ENCODE measurements around the gene RMRP.

The RMRP gene

DNA sequence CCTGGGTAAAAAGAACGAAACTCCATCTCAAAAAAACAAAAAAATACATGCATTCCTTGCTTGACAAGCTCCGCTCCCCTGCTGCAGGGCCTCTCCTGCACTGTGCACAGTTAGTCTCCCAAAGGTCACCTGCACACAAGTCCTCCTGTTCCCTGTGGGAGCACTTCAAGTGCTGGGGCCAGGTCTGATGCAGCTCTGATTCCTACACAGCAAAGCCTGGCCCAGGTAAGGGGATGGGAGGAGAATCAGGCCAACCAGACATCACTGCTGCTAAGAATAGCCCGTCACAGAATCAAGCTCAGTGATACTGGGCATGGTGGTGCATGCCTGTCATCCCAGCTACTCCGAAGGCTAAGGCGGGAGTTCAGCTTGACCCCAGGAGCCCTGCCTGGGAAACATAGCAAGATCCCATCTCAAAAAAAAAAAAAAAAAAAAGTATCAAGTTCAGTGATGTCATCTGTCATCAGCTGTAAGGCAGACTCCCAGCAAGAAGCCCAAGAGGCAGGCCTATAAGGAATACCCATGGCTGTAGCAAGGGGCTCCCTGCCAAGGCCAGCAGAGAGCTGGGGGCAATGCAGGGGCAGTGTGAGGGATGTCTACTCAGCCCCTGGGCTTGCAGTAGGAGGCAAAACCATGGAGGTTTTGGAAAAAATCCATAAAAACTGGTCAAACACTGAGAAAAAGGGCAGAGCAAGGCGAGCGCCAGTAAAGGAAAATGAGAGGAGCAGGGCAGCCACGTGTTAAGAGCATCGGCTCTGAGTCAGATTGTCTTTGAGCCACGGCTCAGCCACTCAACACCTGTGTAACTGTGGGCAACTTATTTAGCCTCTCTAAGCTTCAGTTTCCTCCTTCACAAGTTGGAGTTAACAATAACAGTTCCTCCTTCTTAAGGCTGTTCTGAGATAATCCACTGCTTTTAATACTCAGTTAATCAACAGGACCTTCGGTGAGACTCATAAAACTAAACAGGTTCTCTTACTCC is 28.7 kb upstream of the RMRP start:
- DNase-seq, result no peak

DNA sequence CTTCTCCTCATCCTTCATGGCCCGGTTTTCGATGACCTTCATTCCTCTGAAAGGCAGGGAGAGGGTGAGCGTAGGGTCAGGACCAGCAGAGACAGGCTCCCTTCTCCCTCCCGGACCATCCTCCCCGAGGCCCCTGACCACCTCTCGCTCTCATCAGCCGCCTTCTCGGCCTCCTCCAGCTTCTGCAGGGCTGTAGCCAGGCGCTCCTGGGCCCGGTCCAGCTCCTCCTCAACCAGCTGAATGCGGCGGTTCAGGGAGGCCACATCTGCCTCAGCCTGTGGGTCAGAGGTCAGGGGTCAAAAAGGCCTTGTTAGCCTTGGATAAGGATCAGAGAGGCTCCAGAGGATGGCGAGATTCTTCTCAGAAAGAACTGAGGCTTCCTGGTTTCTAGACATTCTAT is 27.7 kb upstream of the RMRP start:
- DNase-seq, result no peak

DNA sequence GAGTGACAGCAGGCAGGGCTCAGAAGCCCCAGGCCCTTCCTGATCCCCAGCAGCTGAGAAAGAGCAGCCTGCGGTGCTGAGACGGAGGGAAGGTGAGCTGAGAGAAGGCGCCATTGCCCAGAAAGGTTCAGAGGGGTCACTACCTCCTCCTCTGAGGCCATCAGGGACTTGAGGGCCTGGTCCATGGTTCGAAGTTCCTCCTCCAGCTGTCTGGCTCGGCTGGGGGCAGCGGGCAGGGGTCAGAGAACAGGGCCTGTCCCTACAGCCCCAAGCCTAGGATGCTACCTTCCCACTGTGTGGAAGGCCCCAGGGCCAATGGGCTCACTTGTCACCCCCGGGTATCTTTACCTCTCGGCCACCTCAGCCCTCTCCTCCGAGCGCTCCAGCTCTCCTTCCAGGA is 27.1 kb upstream of the RMRP start:
- DNase-seq, result no peak

DNA sequence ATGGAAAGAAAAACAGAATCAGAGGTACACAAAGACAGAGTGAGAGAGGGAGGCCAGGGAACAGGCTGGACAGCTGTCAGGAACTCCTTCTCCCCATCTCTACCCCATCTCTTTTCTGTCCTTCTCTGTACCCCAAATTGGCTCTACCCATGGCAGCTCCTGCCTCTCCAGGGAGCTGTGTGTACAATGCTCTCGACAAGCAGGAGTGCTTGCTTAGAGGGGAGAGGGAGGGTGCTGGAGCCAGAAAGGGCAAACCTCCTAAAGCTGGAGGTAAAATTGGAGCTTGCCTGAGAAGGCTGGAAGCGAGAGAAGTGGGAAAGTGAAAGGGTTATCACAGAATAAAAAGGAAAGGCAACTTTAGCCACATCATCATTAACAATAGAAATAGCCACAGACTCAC is 25.5 kb upstream of the RMRP start:
- DNase-seq, result no peak

DNA sequence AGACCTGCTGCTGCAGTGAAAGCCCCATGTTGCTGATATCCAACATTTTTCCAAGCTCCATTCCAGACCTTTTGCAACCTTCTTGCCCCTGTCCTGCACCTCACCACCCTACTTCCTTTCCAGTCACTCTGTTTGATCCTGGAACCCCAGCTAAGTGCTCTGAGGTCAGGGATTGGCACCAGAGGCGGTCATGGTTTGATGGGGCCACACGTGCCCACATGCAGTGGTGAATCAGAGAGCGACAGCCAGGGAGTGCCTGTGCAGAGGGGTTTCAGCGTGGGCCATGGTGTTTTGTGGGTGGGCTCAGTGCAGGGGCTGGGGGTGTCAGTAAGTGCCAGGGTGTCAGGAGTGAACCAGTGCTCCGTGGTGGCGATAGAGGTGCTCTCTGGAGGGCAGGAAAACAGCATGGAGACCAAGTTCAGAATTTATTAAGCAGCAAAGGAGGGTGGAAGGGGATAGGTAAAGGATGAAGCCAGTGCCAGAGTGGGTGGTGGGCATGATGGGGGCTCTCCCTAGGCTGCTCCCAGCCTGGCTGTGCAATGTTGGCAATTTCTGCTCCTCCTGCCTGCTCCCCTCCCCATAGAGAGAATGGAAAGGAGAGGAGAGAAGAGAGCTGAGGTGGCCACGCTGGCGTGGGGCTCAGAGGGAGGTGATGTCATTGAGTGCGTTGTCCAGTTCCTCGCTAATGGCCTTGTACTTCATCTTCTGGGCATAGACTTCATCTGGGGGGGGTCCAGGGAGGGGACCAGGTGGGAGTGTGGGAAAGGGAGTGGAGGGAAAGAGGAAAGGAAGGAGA is 24.9 kb upstream of the RMRP start:
- DNase-seq, result no peak

DNA sequence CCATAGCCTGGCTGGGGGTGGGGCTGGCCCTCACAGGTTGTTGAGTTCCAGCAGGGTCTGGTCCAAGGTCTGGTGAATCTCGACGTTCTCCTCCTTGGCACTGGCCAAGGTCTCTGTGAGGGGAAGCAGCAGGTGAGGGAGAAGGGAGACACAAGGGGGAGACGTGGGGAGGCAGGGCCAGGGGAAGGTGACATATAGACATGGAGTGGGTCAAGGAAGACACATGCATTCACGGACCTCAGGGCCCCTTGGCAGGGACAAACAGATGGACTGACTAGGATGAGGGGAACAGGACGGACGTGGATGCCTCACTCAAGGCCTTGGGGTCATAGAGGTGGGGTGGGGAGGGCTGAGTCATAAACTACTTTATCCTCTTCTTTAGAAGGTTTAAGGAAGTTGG is 24.2 kb upstream of the RMRP start:
- no peak for DNase-seq

DNA sequence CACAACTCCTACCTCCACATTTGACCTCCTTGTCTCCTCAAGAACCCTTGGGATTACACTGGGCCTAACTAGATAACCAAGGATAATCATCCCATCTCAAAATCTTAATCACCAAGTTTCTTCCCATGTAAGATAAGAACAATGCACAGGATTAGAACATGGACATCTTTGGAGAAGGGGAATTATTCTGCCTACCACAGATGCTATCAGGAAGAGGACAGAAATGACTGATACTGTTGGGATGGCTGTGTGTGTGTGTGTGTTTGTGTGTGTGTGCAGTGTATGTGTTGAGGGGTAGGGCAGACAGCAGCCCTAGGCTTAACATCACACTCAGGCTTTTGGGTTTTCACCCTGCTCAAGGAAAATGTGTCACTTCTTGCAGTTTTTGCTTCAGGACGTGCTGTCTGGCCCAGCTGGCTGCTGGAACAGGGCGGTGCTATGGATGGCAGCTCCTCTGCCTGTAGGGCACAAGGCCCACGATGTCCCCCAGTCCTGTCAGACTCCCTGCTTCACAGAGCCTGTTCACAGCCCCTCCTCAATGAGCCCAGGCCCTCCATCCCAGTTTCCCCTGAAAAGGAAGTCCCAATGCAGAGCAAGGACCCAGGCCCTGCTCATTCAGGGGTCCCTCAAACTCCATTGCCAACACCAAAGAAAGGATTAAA is 23.7 kb upstream of the RMRP start:
- DNase-seq, result no peak

DNA sequence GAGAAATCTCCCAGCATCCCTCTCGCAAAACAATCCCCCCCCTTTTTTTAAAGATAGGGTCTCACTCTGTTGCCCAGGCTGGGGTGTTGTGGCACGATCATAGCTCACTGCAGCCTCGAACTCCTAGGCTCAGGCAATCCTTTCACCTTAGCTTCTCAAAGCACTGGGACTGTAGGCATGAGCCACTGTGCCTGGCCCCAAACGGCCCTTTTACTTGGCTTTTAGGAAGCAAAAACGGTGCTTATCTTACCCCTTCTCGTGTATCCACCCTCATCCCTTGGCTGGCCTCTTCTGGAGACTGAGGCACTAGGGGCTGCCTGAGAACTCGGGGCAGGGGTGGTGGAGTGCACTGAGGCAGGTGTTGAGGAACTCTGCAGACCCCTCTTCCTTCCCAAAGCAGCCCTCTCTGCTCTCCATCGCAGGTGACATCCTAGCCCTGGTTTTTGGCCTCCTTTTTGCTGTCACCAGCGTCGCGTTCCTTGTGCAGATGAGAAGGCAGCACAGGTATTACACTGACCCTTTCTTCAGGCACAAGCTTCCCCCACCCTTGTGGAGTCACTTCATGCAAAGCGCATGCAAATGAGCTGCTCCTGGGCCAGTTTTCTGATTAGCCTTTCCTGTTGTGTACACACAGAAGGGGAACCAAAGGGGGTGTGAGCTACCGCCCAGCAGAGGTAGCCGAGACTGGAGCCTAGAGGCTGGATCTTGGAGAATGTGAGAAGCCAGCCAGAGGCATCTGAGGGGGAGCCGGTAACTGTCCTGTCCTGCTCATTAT is 22.7 kb upstream of the RMRP start:
- no peak for DNase-seq

DNA sequence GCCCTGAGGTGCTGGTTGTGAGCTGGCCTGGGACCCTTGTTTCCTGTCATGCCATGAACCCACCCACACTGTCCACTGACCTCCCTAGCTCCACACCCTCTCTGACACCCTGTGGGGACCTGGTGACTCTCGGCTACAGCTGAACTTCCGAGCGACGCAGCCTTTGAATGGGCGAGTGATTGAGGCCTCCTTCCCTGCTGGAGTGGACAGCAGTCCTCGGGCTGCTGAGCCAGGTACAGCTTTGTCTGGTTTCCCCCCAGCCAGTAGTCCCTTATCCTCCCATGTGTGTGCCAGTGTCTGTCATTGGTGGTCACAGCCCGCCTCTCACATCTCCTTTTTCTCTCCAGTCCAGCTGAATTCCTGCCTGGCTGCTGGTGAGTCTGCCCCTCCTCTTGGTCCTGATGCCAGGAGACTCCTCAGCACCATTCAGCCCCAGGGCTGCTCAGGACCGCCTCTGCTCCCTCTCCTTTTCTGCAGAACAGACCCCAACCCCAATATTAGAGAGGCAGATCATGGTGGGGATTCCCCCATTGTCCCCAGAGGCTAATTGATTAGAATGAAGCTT is 22.0 kb upstream of the RMRP start:
- no peak for DNase-seq

DNA sequence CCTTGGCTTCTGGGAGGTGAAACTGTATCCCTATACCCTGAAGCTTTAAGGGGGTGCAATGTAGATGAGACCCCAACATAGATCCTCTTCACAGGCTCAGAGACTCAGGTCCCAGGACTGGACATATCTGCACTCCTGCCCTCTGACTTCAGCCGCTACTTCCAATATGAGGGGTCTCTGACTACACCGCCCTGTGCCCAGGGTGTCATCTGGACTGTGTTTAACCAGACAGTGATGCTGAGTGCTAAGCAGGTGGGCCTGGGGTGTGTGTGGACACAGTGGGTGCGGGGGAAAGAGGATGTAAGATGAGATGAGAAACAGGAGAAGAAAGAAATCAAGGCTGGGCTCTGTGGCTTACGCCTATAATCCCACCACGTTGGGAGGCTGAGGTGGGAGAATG is 21.3 kb upstream of the RMRP start:
- DNase-seq, result no peak

DNA sequence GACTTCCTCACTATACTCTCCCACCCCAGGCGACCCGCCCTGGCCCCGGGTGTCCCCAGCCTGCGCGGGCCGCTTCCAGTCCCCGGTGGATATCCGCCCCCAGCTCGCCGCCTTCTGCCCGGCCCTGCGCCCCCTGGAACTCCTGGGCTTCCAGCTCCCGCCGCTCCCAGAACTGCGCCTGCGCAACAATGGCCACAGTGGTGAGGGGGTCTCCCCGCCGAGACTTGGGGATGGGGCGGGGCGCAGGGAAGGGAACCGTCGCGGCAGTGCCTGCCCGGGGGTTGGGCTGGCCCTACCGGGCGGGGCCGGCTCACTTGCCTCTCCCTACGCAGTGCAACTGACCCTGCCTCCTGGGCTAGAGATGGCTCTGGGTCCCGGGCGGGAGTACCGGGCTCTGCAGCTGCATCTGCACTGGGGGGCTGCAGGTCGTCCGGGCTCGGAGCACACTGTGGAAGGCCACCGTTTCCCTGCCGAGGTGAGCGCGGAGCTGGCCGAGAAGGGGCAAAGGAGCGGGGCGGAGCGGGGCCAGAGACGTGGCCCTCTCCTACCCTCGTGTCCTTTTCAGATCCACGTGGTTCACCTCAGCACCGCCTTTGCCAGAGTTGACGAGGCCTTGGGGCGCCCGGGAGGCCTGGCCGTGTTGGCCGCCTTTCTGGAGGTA is 18.0 kb upstream of the RMRP start:
- DNase-seq, result no peak

DNA sequence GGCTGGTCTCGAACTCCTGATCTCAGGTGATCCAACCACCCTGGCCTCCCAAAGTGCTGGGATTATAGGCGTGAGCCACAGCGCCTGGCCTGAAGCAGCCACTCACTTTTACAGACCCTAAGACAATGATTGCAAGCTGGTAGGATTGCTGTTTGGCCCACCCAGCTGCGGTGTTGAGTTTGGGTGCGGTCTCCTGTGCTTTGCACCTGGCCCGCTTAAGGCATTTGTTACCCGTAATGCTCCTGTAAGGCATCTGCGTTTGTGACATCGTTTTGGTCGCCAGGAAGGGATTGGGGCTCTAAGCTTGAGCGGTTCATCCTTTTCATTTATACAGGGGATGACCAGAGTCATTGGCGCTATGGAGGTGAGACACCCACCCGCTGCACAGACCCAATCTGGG is 17.4 kb upstream of the RMRP start:
- no peak for DNase-seq

DNA sequence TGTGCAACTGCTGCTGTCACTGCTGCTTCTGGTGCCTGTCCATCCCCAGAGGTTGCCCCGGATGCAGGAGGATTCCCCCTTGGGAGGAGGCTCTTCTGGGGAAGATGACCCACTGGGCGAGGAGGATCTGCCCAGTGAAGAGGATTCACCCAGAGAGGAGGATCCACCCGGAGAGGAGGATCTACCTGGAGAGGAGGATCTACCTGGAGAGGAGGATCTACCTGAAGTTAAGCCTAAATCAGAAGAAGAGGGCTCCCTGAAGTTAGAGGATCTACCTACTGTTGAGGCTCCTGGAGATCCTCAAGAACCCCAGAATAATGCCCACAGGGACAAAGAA is 16.2 kb upstream of the RMRP start:
- DNase-seq, result no peak

DNA sequence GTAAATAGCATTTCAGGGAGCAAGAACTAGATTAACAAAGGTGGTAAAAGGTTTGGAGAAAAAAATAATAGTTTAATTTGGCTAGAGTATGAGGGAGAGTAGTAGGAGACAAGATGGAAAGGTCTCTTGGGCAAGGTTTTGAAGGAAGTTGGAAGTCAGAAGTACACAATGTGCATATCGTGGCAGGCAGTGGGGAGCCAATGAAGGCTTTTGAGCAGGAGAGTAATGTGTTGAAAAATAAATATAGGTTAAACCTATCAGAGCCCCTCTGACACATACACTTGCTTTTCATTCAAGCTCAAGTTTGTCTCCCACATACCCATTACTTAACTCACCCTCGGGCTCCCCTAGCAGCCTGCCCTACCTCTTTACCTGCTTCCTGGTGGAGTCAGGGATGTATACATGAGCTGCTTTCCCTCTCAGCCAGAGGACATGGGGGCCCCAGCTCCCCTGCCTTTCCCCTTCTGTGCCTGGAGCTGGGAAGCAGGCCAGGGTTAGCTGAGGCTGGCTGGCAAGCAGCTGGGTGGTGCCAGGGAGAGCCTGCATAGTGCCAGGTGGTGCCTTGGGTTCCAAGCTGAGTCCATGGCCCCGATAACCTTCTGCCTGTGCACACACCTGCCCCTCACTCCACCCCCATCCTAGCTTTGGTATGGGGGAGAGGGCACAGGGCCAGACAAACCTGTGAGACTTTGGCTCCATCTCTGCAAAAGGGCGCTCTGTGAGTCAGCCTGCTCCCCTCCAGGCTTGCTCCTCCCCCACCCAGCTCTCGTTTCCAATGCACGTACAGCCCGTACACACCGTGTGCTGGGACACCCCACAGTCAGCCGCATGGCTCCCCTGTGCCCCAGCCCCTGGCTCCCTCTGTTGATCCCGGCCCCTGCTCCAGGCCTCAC is 15.6 kb upstream of the RMRP start, which contains the start of gene CA9:
CA9 (plus strand) TSS at position 797 of the 893 bp plus-strand sequence; CDS start at position 829, 32 bp downstream.
- no peak for DNase-seq

DNA sequence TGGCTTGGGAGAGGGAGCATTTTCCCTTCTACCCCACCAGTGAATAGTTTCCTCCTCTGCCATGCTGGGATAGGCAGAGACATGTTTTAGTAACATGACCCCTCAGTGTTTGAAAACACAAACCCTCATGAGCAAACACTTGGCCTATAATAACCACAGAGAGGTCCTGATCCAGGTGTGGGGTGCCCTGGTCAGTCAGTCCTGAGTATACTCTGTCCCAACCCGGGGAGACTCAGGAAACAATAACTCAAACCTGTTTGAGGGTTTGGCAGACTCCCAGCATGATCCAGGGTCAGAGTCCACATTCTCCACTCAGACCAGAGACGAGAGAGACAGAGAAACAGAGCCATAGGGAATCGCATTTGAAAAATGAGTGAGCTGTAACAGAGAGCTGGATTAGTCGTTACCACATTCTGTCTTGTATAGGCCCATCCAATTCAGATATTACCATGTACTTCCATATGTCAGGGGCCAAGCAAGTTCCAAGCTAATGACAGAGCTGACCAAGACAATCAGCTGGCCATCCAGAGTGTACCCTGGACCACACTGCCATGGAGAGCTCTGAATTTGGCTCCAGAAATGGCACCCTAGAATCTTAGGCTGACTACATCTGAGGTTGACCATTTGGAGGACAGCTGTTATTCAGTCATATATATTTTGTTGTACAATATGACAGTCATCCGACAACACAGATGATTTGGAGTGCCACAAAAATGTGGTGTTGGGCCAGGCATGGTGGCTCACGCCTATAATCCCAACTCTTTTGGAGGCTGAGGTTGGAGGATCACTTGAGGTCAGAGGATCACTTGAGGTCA is 11.7 kb upstream of the RMRP start:
- no peak for DNase-seq

DNA sequence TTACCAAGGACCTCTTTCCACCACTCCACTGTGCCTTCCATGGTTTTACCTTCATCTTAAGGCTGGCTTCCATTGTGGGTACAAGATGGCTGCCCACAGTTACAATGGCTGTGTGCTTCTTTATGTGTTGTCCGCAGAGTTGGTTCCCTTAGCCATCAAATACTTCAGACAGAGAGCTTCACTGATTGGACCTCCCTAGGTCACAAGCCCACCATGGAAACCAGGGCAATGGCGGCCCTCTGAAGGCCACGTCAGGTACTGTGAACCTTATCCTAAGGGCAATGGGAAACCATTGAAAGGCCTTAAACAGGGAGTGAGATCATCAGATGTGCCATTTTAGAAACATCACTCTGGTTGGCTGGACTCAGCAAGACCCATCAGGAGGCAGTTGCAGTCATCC is 10.1 kb upstream of the RMRP start:
- DNase-seq, result no peak

DNA sequence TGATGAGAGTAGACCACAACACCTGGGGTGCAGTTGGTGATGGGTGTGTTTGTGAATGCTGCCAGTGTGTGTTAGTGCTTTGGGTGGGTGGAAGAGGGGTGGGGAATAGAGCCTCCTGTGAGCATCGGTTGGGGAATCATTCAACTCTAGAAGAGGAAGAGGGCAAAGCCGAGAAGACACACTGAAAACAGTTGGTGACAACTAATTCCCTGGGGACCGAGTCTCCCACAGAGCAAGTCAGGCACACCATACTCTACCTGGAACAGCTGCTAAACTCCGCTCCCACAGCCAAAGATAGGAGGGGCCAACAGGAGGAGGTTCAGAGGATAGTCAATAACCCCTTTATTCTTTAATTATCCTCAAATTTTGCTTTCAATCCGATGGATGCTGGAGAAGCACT is 8.7 kb upstream of the RMRP start:
- no peak for DNase-seq

DNA sequence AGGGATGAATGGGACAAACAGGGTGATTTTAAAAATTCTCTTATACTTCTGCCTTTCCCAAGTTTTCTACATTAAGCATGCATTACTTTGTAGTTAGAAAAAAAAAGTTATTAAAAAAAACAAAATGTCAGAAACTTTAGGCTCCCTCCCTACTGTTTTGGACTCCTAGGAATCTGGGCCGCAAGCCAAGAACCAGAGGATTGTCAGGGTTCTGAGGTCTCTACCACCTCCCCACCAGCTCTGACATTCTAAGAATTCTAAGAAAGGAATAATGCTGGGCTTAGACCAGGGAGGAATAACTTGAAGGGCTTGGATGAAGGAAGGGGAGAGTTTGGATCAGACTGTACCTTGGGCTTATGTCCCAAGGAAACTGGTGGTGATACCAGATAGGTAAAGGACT is 8.2 kb upstream of the RMRP start:
- DNase-seq, result no peak

DNA sequence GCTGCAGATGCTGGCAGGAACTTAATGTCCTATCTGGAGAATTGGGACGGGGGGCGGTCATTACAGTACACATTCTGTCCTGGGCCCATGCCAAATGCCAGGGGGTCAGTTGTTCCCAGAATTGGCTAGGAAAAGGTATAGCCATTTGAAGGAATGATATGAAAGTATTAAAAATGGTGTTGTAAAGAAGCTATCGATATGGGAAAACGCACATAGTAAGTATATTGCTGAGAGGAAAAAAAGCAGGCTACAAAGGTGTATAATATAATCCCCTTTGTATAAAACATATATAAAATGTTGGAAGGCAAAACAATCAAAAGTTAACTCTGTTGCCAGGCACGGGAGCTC is 7.6 kb upstream of the RMRP start:
- DNase-seq, result no peak
